ENCODE results near the gene PKDCC.
"Not testable (repeated sequence)": the region's sequence is repeated elsewhere in the genome, so short reads cannot be mapped to it uniquely, and the experiment has no call there.

DNA sequence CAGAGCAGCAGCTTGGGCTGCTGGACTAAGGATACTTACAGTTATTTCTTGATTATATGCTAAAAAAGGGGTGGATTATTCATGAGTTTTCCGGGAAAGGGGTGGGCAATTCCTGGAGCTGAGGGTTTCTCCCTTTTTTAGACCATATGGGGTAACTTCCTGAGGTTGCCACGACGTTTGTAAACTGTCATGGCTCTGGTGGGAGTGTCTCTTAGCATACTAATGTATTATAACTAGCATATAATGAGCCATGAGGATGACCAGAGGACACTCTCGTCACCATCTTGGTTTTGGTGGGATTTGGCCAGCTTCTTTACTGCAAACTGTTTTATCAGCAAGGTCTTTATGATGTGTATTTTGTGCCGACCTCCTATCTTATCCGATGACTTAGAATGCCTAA lies 13.7 kb upstream of the PKDCC start:
- TF ChIP-seq POLR2A (IDR thresholded peaks at IDR 0.05): not testable (repeated sequence)
- TF ChIP-seq, protein P1, sequence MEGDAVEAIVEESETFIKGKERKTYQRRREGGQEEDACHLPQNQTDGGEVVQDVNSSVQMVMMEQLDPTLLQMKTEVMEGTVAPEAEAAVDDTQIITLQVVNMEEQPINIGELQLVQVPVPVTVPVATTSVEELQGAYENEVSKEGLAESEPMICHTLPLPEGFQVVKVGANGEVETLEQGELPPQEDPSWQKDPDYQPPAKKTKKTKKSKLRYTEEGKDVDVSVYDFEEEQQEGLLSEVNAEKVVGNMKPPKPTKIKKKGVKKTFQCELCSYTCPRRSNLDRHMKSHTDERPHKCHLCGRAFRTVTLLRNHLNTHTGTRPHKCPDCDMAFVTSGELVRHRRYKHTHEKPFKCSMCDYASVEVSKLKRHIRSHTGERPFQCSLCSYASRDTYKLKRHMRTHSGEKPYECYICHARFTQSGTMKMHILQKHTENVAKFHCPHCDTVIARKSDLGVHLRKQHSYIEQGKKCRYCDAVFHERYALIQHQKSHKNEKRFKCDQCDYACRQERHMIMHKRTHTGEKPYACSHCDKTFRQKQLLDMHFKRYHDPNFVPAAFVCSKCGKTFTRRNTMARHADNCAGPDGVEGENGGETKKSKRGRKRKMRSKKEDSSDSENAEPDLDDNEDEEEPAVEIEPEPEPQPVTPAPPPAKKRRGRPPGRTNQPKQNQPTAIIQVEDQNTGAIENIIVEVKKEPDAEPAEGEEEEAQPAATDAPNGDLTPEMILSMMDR (IDR thresholded peaks at IDR 0.05): not testable (repeated sequence)
